Ramos (cell line): ENCODE results near the gene HNRNPD.
"Not testable (repeated sequence)": the region's sequence is repeated elsewhere in the genome, so short reads cannot be mapped to it uniquely, and the experiment has no call there.

Source experiments
- in situ Hi-C: fragments of 300-500 bp; cut with MboI; formaldehyde crosslinking; loops from one replicate; pipeline ENCODE4 v1.14.3; 2022; ENCODE audit warnings: low sequenced_read_pairs; ENCODE audit not compliant: unreplicated experiment

Gene HNRNPD

GRCh38 chr4:82303063-82303462 is 70.7 kb downstream of the HNRNPD start:
- in situ Hi-C loops = not testable (repeated sequence)
